A204.1 (cell line): ENCODE measurements around the gene LRRC42.
"Not testable (repeated sequence)": the region's sequence is repeated elsewhere in the genome, so short reads cannot be mapped to it uniquely, and the experiment has no call there.

ENCODE experiments used
- FAIRE-seq: peaks from 2 replicates; lab custom pipeline; 2012; peaks lifted over from hg19 to GRCh38; lab: Jason Lieb, UNC

LRRC42 gene

DNA sequence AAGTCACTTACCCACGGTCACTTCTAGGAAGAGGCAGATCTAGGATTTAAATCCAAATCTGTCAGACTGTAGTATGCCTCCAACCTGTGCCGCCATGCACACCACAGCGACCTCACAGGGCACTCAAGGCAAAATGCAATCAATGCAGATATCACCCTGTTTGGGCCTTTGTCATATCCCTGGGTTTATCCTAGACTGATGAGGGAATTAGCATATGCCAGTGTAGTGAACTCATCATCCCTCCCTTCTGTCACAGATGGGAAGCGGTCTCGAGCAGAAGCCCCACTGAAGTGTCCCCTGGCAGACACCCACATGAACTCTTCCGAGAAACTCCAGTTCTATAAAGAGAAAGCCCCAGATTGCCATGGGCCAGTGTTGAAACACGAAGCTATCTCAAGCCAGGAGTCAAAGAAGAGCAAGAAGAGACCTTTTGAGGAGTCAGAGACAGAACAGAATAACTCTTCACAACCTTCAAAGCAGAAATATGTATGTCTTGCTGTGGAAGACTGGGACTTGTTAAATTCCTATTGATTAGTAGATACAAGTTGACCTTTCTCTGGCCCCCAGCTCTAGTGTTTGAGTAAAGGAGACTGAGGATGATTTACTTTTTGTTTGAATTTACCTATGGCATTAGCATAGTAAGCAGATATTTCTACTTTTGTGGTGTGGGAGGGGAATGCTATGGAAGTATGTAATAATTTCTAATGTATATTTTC, 21.4 kb downstream of the LRRC42 start:
- no peak for FAIRE-seq

DNA sequence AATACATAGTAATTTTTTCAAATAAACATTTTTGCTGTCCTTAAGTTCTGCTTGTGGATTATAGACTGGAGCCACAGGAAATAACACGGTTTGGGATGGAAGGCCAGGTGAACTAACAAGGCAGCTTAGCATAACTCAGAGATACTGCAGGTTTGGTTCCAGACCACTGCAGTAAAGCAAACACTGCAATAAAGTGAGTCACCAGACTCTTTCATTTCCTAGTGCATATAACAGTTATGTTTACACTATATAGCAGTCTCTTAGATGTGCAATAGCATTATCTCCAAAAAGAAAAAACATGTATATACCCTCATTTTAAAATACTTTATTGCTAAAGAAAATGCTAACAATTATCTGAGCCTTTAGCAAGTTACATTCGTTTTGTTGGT, 22.0 kb downstream of the LRRC42 start:
- FAIRE-seq: no peak

DNA sequence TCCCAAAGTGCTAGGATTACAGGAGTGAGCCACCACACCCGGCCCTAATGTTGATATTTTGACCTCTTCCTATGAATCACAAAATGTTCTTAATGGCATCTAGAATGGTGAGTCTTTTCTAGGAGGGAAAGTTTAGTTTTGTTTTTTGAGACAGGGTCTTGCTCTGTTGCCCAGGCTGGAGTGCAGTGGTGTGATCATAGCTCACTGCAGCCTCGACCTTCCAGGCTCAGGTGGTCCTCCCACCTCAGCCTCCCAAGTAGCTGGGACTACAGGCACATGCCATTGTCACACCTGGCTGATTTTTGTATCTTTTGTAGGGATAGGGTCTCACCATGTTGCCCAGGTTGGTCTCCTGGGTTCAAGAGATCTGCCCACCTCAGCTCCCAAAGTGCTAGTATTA, 23.2 kb downstream of the LRRC42 start:
- FAIRE-seq: not testable (repeated sequence)

DNA sequence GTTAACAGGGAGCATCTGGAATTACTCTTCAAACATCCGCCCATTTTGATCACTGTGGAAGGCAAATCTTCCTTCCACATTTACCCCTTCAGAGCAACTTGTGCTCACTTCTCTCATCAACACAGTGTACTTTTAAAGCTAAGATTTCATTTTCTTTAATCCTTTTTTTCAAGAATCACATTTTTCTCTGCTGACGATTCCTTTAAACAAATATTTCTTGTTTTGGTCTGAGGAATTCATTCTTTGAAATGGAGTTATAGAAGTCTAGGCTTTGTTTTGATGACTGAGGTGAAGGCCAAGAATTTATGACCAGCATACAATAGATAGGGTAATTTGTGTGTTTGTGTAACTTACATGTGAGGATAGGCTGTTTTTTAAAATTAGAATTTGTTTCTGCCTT, 25.6 kb downstream of the LRRC42 start:
- FAIRE-seq: no peak

DNA sequence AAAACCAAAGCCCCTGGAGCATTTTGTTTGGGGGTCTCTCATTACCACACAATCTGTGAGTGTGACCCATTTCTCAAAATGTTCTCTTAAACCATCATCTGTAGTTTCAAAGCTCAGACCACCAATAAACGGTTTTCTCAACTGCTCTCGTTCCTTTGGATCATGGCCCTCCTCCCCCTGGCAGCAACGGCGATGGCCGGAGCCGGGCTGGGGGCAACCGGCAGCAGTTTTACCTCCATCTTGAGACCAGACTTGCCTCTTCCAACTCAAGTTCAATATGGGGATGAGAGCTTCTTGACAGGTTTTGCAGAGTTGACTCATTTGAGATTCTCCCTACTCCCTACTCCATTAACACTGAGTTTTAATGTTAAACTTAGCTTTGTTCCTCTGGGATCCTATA, 29.7 kb downstream of the LRRC42 start:
- no peak for FAIRE-seq

DNA sequence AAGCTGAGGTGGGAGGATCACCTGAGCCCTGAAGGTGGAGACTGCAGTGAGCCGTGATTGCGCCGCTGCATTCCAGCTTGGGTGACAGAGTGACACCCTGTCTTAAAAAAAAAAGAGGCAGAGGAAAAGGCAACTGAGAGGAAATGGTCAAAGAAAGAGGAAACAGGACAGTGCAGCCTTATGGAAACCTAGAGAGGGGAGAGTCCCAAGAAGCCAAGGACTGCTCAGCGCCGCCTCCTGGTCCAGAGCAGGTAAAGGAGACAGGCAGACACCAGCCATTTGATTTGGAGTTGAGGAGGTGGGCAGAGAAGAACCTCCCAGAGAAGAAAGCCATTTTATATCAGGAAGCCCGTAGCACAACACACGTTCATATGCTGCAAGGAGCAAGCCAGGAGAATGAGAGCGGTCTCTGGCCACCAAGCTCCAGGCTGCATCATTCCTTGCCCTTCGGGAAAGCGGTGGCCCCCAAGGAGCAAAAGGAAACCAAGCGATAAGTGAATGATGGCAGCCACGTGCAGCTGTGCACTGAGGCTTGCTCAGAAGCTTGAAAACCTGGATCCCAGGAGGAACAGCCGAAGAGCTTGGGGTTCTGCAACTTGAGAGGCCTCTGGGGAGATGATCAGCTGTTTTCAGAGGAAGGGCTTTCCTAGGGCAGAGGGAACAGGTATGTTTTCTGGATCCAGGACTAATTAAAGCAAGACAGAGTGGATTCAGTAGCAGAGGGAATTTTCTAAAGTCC, 33.7 kb downstream of the LRRC42 start:
- no peak for FAIRE-seq

DNA sequence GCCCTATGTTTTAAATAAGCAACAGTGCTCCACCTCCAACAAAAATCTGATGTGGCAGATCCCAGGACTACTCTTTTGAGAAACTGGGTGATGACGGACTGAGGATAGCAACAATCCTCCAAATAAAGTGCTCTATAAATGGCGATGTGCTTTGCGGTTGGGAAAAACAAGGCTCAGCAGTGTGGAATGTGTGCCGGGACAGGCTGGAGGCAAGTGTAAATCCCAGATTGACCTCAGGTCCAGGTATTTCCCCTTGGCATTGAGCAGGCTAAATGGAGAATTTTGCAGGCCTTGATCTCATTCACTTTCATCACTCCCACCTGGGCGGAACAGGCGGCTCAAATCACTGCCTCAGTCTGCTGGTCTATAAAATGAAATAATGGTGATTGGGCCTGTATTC, 35.1 kb downstream of the LRRC42 start:
- FAIRE-seq: no peak

DNA sequence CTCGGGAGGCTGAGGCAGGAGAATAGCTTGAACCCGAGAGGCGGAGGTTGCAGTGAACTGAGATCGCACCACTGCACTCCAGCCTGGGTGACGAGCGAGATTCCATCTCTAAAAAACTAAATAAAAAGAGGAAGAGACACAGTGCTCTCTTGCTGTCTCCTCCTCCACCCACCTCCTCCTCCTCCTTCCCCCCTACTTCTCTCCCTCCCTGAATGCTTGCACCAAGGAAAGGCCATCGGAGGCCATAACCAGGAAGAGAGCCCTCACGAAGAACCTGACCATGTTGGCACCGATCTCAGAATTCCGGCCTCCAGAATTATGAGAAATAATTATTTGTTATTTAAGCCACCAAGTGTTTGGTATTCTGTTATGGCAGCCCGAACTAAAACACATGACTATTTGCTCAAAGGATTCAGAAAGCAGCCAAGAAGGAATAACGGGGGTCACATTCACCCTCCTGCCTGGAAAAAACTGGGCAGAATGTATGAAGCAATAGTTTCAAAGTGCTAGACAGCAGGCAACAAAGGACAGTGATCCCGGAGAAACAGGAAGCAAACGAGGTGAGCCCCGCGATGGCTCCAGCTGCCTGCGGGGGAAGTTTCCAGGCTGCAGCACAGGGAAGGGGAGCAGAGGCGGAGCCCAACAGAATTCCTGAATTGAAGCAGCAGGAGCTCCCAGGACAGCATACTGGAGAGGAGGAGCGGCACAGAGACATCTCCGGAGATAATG, 36.0 kb downstream of the LRRC42 start:
- no peak for FAIRE-seq

DNA sequence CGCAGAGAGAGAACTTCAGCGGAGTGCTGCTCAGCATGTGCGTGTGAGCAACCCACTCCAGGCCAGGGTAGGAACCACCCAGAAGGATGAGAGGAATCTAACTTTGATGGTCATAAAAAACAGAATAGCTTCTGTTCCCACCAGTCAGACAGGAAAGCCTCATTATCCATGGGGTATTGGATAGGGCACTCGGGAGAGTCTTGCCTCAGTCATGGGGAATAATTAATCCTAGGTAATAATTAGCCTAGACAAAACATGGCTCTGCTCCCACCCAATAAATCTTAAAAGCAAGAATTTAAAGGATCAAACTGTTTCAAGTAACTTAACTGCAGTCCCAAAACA, 36.6 kb downstream of the LRRC42 start:
- no peak for FAIRE-seq

DNA sequence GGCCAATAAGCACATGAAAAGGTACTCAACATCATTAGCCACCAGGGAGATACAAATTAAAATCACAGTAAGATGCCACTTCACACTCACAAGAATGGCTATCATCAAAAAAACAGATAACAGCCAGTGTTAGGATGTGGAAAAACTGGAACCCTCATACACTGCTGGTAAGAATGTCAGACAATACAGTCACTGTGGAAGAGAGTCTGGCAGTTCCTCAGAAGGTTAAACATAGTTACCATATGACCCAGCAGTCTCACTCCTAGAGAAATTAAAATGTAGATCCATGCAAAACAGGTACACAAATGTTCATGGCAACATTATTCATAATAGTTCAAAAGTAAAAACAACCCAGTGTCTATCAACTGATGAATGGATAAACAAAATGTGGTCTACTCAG, 38.6 kb downstream of the LRRC42 start:
- no peak for FAIRE-seq

DNA sequence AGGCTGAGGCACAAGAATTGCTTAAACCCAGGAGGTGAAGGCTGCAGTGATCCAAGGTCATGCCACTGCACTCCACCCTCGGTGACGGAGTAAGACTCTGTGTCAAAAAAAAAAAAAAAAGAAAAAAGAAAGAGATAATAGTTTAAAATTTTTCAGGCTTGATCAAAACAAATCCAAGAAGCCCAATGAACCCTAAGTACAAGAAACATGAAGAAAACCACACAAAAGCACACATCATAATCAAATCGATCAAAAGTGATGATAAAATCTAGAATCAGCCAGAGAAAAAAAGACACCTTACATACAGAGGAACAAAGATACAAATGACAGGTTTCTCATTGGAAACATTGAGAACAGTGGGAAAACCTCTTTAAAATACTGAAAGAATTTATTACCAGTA, 40.3 kb downstream of the LRRC42 start:
- no peak for FAIRE-seq

DNA sequence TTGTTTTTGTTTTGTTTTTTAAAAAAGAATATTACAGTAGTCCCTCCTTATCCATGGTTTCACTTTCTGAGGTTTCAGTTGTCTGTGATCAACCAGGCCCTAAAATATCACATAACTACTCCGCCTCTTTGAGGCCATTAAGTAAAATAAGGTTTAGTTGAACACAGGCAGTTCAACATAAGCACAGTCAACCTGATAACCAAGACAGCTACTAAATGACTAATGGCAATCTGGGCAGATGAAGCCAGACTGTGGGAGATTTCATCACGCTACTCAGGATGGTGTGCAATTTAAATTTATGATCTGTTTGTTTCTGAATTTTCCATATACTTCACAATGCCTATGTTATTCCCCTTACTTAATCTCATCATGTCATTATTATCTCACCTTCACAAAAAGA, 41.7 kb downstream of the LRRC42 start:
- no peak for FAIRE-seq

DNA sequence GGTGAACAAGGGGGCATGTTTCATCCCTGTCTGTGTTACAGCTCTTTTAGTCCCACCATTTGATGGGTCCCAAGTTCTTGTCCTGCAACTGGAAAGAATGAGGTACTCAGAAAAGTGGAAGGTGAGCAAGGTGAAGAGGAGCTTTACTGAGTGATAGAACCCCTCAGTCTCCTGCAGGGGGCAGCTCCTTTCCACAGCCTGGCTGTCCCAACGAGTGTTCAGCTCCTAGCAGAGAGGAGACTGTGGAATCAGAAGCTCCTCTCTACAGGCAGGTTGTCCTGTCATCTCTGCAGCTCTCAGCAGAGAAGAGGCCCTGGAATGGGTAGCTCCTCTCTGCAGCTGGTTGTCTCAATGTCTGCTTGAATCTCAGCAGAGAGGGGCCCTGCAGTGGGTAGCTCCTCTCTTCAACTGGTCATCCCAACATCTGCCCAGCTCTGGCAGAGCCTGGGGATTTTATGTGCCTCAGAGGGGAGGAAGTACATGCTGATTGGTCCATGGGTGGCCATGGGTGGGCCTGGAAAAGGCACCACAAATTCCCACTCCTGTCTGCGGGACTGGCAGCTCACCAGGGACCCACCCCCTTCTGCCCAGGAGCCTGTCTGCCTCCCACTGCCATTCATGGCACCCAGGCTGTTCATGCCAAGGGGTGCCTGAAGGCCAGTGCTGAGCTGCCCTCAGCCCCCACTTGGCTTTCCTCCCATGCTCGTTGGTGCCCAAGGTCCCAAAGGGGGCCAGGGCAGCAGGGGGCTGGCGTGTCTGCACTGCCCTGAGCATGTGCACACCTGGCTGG, 46.1 kb downstream of the LRRC42 start:
- FAIRE-seq: no peak

DNA sequence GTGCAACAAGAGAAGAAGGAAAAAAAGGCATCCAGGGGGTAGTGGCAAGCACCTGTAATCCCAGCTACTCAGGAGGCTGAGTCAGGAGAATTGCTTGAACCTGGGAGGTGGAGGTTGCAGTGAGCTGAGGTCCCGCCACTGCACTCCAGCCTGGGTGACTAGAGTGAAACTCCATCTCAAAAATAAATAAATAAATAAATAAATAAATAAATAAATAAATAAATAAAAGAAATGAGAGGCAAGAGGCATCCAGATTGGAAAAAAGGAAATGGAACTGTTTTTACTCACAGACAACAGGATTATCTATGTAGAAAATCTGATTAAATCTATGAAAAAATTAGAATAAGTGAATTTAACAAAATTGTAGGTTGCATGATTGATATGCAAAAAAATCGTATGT, 48.4 kb downstream of the LRRC42 start:
- FAIRE-seq: not testable (repeated sequence)

DNA sequence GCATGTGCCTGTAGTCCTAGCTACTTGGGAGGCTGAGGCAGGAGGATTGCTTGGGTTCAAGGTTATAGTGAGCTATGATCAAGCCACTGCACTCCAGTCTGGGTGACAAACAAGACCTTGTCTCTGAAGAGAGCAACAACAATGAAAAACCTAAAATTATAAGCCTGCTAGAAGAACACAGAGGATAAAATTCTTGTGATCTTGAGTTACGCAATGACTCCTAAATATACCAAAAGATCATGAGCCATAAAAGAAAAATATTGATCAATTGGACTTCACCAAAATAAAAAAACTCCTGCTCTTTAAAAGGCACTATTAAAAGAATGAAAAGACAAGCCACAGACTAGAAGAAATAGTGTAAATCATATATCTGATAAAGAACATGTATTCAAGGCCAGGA, 49.5 kb downstream of the LRRC42 start:
- no peak for FAIRE-seq

DNA sequence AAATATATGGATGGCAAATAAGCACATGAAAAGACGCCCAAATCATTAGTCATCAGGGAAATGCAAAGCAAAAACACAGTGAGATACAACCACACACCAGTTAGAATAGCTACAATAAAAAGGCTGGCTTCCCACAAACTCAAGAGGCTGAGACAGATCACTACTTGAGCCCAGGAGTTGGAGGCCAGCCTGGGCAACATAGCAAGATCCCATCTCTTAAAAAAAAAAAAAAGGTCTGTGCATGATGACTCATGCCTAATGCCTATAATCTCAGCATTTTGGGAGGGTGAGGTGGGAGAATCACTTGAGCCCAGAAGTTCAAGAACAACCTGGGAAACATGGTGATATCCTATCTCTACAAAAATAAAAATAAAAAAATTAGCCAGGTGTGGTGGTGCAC, 52.1 kb downstream of the LRRC42 start:
- FAIRE-seq: no peak

DNA sequence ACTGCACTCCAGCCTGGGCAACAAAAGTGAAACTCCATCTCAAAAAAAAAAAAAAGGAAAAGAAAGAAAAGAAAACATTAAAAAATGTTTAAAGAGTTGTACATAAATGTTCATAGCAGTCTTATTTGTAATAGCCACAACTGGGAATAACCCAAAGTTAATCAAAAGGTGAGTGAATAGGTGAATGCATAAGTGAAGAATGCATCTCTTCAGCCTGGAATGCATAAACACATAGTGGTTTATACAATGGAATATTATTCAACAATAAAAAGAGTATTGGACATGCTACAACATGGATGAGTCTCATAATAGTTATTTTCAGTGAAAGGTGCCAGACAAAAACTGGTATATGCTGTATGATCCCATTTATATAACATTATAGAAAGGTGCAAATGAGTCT, 53.8 kb downstream of the LRRC42 start:
- no peak for FAIRE-seq

DNA sequence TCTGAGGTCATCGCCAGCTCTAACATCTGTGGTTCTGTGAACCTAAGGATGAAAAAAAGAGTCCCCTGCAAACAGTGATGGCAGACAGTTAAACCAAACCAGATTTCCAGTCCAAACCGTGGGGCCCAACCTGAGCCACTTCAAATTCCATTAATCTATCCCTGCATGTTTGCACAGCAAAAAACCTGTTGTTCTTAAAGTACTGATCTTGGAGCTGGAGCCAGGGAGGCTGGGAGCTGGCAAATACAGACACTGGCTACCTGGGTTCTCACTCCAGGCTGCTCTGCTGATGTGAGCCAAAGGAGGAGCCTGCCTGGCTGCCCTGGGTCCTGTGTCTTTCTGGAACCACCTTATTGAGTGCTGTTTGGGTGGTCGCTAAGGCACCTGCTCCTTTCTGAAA, 55.4 kb downstream of the LRRC42 start:
- no peak for FAIRE-seq

DNA sequence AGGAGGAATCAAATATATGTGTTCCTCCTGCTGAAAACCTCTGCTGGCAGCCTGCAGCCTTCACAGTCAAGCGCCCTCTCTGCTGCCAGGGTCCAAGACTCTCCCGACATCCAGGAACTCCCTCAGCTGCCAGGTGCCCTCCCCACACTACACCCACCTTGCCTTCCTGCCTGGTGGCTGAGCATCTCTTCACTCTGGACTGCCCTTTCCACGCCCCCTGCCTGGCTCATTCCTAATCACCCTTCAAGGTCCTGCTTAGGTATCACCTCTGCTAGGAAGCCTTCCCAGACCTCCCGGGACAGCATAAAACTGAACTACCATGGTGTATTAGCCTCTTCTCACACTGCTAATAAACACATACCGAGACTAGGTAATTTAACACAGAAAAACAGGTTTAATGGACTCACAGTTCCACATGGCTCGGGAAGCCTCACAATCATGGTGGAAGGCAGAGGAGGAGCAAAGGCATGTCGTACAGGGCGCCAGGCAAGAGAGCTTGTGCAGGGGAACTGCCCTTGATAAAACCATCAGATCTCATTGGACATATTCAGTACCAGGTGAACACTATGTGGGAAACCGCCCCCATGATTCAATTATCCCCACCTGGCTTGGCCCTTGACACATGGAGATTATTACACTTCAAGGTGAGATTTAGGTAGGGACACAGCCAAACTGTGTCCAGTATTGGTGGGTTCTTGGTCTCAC, 56.5 kb downstream of the LRRC42 start:
- FAIRE-seq: no peak

DNA sequence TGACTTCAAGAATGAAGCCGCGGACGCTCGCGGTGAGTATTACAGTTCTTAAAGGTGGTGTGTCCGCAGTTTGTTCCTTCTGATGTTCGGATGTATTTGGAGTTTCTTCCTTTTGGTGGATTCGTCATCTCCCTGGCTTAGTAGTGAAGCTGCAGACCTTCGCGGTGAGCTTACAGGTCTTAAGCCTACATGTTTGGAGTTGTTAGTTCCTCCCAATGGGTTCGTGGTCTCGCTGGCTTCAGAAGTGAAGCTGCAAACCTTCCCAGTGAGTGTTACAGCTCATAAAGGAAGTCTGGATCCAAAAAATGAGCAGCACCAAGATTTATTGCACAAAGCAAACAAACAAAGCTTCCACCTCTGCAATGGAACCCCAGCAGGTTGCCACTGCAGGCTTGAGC, 57.1 kb downstream of the LRRC42 start:
- no peak for FAIRE-seq

DNA sequence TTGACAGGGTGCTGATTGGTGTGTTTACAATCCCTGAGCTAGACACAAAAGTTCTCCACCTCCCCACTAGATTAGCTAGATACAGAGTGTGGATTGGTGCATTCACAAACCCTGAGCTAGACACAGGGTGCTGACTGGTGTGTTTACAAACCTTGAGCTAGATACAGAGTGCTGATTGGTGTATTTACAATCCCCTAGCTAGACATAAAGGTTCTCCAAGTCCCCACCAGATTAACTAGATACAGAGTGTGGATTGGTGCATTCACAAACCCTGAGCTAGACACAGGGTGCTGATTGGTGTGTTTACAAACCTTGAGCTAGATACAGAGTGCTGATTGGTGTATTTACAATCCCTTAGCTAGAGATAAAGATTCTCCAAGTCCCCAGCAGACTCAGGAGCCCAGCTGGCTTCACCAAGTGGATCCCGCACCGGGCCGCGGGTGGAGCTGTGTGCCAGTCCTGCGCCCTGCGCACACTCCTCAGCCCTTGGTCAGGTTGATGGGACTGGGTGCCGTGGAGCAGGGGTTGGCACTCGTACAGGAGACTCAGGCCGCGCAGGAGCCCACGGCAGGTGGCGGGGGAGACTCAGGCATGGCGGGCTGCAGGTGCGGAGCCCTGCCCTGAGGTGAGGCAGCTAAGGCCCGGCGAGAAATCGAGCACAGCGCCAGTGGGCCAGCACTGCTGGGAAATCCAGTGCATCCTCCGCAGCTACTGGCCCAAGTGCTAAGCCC, 57.8 kb downstream of the LRRC42 start:
- FAIRE-seq: not testable (repeated sequence)
